ENCODE data around the gene CCDC181.

Gene CCDC181

GRCh38 chr1:169363046-169363730 lies 64.1 kb downstream of the CCDC181 start:
- TF ChIP-seq CTCF (IDR thresholded peaks at IDR 0.05; ENCODE audit: borderline replicate concordance, control extremely low read depth, extremely low read depth, insufficient read depth, missing control alignments), result no peak
- in situ Hi-C loops (cut with MboI; ENCODE audit: low sequenced_read_pairs, unreplicated experiment), result no loop called here
- DNase-seq (ENCODE audit: low spot score), result peak; percentile 43

- TF ChIP-seq CTCF (IDR thresholded peaks at IDR 0.05; ENCODE audit: borderline replicate concordance, control extremely low read depth, extremely low read depth, insufficient read depth, missing control alignments), result no peak
- in situ Hi-C loops (cut with MboI; ENCODE audit: low sequenced_read_pairs, unreplicated experiment), result no loop called here
- no peak for DNase-seq (ENCODE audit: low spot score)
Measured at GRCh38 chr1:169361281-169361680, 66.0 kb downstream of the CCDC181 start.

GRCh38 chr1:169360415-169360814 lies 66.9 kb downstream of the CCDC181 start:
- no peak for DNase-seq (ENCODE audit: low spot score)
- no peak for TF ChIP-seq CTCF (IDR thresholded peaks at IDR 0.05; ENCODE audit: borderline replicate concordance, control extremely low read depth, extremely low read depth, insufficient read depth, missing control alignments)
- in situ Hi-C loops (cut with MboI; ENCODE audit: low sequenced_read_pairs, unreplicated experiment), result no loop called here

- peak; percentile 69 for TF ChIP-seq CTCF (IDR thresholded peaks at IDR 0.05; ENCODE audit: borderline replicate concordance, control extremely low read depth, extremely low read depth, insufficient read depth, missing control alignments)
- peak; percentile 26 for DNase-seq (ENCODE audit: low spot score)
- in situ Hi-C loops (cut with MboI; ENCODE audit: low sequenced_read_pairs, unreplicated experiment), result loop anchor here (10.0 to 25.0 kb wide), 3 partner anchors 234 to 911 kb away; no protein-coding TSS in a partner anchor
Measured at GRCh38 chr1:169348383-169349036, 78.8 kb downstream of the CCDC181 start.

GRCh38 chr1:169347688-169348382 lies 79.4 kb downstream of the CCDC181 start:
- in situ Hi-C loops (cut with MboI; ENCODE audit: low sequenced_read_pairs, unreplicated experiment), result loop anchor here (10.0 to 25.0 kb wide), 3 partner anchors 233 to 911 kb away; no protein-coding TSS in a partner anchor
- TF ChIP-seq CTCF (IDR thresholded peaks at IDR 0.05; ENCODE audit: borderline replicate concordance, control extremely low read depth, extremely low read depth, insufficient read depth, missing control alignments), result no peak
- DNase-seq (ENCODE audit: low spot score), result no peak

GRCh38 chr1:169346036-169346589 lies 81.2 kb downstream of the CCDC181 start:
- DNase-seq (ENCODE audit: low spot score), result no peak
- TF ChIP-seq CTCF (IDR thresholded peaks at IDR 0.05; ENCODE audit: borderline replicate concordance, control extremely low read depth, extremely low read depth, insufficient read depth, missing control alignments), result no peak
- in situ Hi-C loops (cut with MboI; ENCODE audit: low sequenced_read_pairs, unreplicated experiment), result loop anchor here (10.0 to 25.0 kb wide), 3 partner anchors 231 to 909 kb away; no protein-coding TSS in a partner anchor
